GM12878 (cell line): Measurements from ENCODE around the gene SELENOS. TPM values are rescaled to one million over a fixed set of nuclear protein-coding genes. Genes with fewer than 3 reads are reported as not detected.

Source experiments
- ATAC-seq: fragments of 200-7000 bp; cut with Tn5 transposase; 3 replicates; pipeline ENCODE4 v1.9.1; 2020; ENCODE audit warnings: mild to moderate bottlenecking, moderate library complexity
- BruUV-seq: library from RNA; stranded (reverse); fragments of 400-500 nt; replicated peaks from 2 replicates; lab custom pipeline; 2021; lab: Mats Ljungman, UMichigan
- CTCF ChIA-PET: fragments of 300-600 bp; sonication (Branson Sonifier 250); formaldehyde crosslinking; extraction: SDS; loops from one replicate; lab custom pipeline; 2021; ENCODE audit warnings: inconsistent platforms; lab: Yijun Ruan, JAX
- POLR2A ChIA-PET: fragments of 350-600 bp; formaldehyde crosslinking; extraction: SDS; loops from one replicate; lab custom pipeline; 2021; ENCODE audit warnings: inconsistent platforms; lab: Charles Lee
- RAD21 ChIA-PET: fragments of 300-600 bp; sonication (Branson Sonifier 250); formaldehyde crosslinking; loops from one replicate; lab custom pipeline; 2023; ENCODE audit warnings: antibody characterized with exemption; ENCODE audit not compliant: unreplicated experiment; lab: Charles Lee
- SMC1A ChIA-PET: fragments of 300-600 bp; sonication (Branson Sonifier 250); formaldehyde crosslinking; loops from one replicate; lab custom pipeline; 2023; ENCODE audit not compliant: unreplicated experiment, uncharacterized antibody; lab: Charles Lee
- DNase-seq: peaks from one replicate; pipeline ENCODE4 v3.0.0-alpha.2; 2011; ENCODE audit warnings: low read depth, low spot score
- FAIRE-seq: peaks from 3 replicates; lab custom pipeline; 2011; peaks lifted over from hg19 to GRCh38; lab: Jason Lieb, UNC
- H2AFZ ChIP-seq: 2 replicates; pipeline ENCODE4 v1.6.0; 2011; ENCODE audit warnings: low read depth, low read length, control low read depth; ENCODE audit not compliant: control insufficient read depth
- H3K27ac ChIP-seq: 2 replicates; pipeline ENCODE4 v1.5.1; 2011; ENCODE audit warnings: control low read depth; ENCODE audit not compliant: control insufficient read depth, insufficient read depth
- H3K27me3 ChIP-seq, 2 experiments: replicated peaks in 1 of 2; 2 replicates each; pipeline versions ENCODE4 v1.6.0 to v1.6.1; 2011; ENCODE audit warnings: low read length in 1 of 2; ENCODE audit not compliant: control insufficient read depth in 2 of 2, insufficient read depth in 2 of 2
- H3K36me3 ChIP-seq, 2 experiments: 2 replicates each; pipeline ENCODE4 v1.5.1; 2011; ENCODE audit warnings: low read length in 1 of 2; ENCODE audit not compliant: control insufficient read depth in 2 of 2, insufficient read depth in 2 of 2
- H3K4me1 ChIP-seq: 2 replicates; pipeline ENCODE4 v1.6.1; 2011; ENCODE audit warnings: mild to moderate bottlenecking, low read length, moderate library complexity, mixed read lengths; ENCODE audit not compliant: control insufficient read depth, insufficient read depth
- H3K4me2 ChIP-seq: 2 replicates; pipeline ENCODE4 v1.6.0; 2011; ENCODE audit warnings: control low read depth; ENCODE audit not compliant: control insufficient read depth, insufficient read depth
- H3K4me3 ChIP-seq: fragments of 200-600 bp; sonication (generic); 2 replicates; pipeline ENCODE4 v1.5.1; 2016
- H3K79me2 ChIP-seq: 2 replicates; pipeline ENCODE4 v1.6.0; 2011; ENCODE audit warnings: low read length; ENCODE audit not compliant: control insufficient read depth, insufficient read depth
- H3K9ac ChIP-seq: 2 replicates; pipeline ENCODE4 v1.8.0; 2011; ENCODE audit warnings: low read length, control low read depth, mixed read lengths; ENCODE audit not compliant: control insufficient read depth, insufficient read depth
- H3K9me3 ChIP-seq: replicated peaks from 3 replicates; pipeline ENCODE4 v1.5.1; 2011; ENCODE audit warnings: mild to moderate bottlenecking, low read length; ENCODE audit not compliant: control insufficient read depth, insufficient read depth
- H4K20me1 ChIP-seq: 2 replicates; pipeline ENCODE4 v1.6.0; 2011; ENCODE audit not compliant: control insufficient read depth, insufficient read depth
- ATF3 ChIP-seq: IDR thresholded peaks from 2 replicates; pipeline ENCODE4 v1.6.1; 2011; ENCODE audit warnings: low read depth, mild to moderate bottlenecking, low read length, moderate library complexity, borderline replicate concordance; ENCODE audit errors: extremely low read depth
- EED ChIP-seq: sonication (generic); IDR thresholded peaks from 2 replicates; pipeline ENCODE4 v1.6.1; 2016; ENCODE audit warnings: antibody characterized with exemption, low read depth
- GABPA ChIP-seq: IDR thresholded peaks from 2 replicates; pipeline ENCODE4 v1.6.1; 2014; ENCODE audit warnings: antibody characterized with exemption, low read depth, mild to moderate bottlenecking, inconsistent platforms
- IKZF2 ChIP-seq, 2 experiments: fragments of 450-650 bp; IDR thresholded peaks; 2 replicates each; pipeline ENCODE4 v1.6.1; 2017; ENCODE audit warnings: mild to moderate bottlenecking in 2 of 2, moderate library complexity in 2 of 2
- KAT2A ChIP-seq: conservative IDR thresholded peaks from 2 replicates; pipeline ENCODE4 v1.6.1; 2011; ENCODE audit warnings: low read depth, low read length; ENCODE audit not compliant: control insufficient read depth
- MEF2B ChIP-seq: fragments of 450-650 bp; IDR thresholded peaks from 2 replicates; pipeline ENCODE4 v1.6.1; 2018; ENCODE audit warnings: mild to moderate bottlenecking, moderate library complexity; ENCODE audit not compliant: partially characterized antibody, poor library complexity, severe bottlenecking
- NFYA ChIP-seq: IDR thresholded peaks from 2 replicates; pipeline ENCODE4 v1.6.1; 2011; ENCODE audit warnings: low read depth, mild to moderate bottlenecking, low read length, improper control_type of control experiment, borderline replicate concordance
- NFYB ChIP-seq: IDR thresholded peaks from 2 replicates; pipeline ENCODE4 v1.6.1; 2011; ENCODE audit warnings: low read depth, mild to moderate bottlenecking, low read length, improper control_type of control experiment, moderate library complexity; ENCODE audit not compliant: insufficient read depth
- NRF1 ChIP-seq: conservative IDR thresholded peaks from 2 replicates; pipeline ENCODE4 v1.6.1; 2011; ENCODE audit warnings: mild to moderate bottlenecking, low read depth, low read length, improper control_type of control experiment
- POLR2AphosphoS5 ChIP-seq: IDR thresholded peaks from 2 replicates; pipeline ENCODE4 v1.6.1; 2011; ENCODE audit warnings: mild to moderate bottlenecking, low read length, inconsistent platforms
- RAD51 ChIP-seq: fragments of 450-650 bp; IDR thresholded peaks from 2 replicates; pipeline ENCODE4 v1.6.1; 2016; ENCODE audit warnings: moderate library complexity, mild to moderate bottlenecking, inconsistent platforms
- SMAD5 ChIP-seq: IDR thresholded peaks from 2 replicates; pipeline ENCODE4 v1.6.1; 2016; ENCODE audit warnings: antibody characterized with exemption, low read depth
- SREBF2 ChIP-seq: IDR thresholded peaks from 2 replicates; pipeline ENCODE4 v1.6.1; 2012; ENCODE audit warnings: mild to moderate bottlenecking, low read length
- SRF ChIP-seq, 2 experiments: IDR thresholded peaks; 2 replicates each; pipeline ENCODE4 v1.6.1; 2011; ENCODE audit warnings: low read depth in 2 of 2, low read length in 2 of 2, mild to moderate bottlenecking in 1 of 2, moderate library complexity in 1 of 2
- TAF1 ChIP-seq: IDR thresholded peaks from 2 replicates; pipeline ENCODE4 v1.6.1; 2011; ENCODE audit warnings: mild to moderate bottlenecking, low read depth, low read length, borderline replicate concordance
- TCF12 ChIP-seq: IDR thresholded peaks from 2 replicates; pipeline ENCODE4 v1.6.1; 2011; ENCODE audit warnings: low read depth, mild to moderate bottlenecking, low read length
- ZNF622 ChIP-seq: fragments of 450-650 bp; IDR thresholded peaks from 2 replicates; pipeline ENCODE4 v1.6.1; 2017; ENCODE audit warnings: mild to moderate bottlenecking, inconsistent platforms
- WGBS: methylation state at CpG from one replicate; pipeline ENCODE4 v1.1.6; 2016; ENCODE audit warnings: low lambda C conversion rate; ENCODE audit not compliant: insufficient replicate concordance, insufficient coverage; ENCODE audit errors: missing lambda C conversion rate; 5-methylcytosine and 5-hydroxymethylcytosine counted together
- in situ Hi-C: fragments of 300-500 bp; cut with MboI; formaldehyde crosslinking; loops from 9 replicates; pipeline ENCODE4 v1.14.3; 2018; ENCODE audit warnings: mixed read lengths
- intact Hi-C: fragments of 100-400 bp; cut with micrococcal nuclease; formaldehyde crosslinking; loops from one replicate; pipeline ENCODE4 v1.14.2; 2022; ENCODE audit not compliant: unreplicated experiment
- polyA plus RNA-seq, 11 experiments: library from polyadenylated mRNA; depleted of rRNA in 4 of 11; unstranded in 6 of 11; stranded (reverse) in 5 of 11; fragments of >200 nt; fragmentation: Nextera tagmentation in 4 of 11; fragmentation: Illumina TruSeq in 1 of 11; extraction: Ambion mirVana in 4 of 11; extraction: Trizol in 1 of 11; gene quantifications; 1 replicate in 1 of 11; 2 replicates in 10 of 11; pipeline versions ENCODE4 v1.2.1 to v1.2.3, GENCODE V29; 2011 to 2016; ENCODE audit warnings: inconsistent platforms in 2 of 11, missing spikeins in 2 of 11, low read depth in 1 of 11
- total RNA-seq, 4 experiments: library from RNA; depleted of rRNA in 3 of 4; stranded (reverse); fragments of >200 nt in 3 of 4; fragmentation: Illumina TruSeq in 1 of 4; extraction: Trizol in 1 of 4; gene quantifications; 2 replicates each; pipeline versions ENCODE4 v1.2.1 to v1.2.3, GENCODE V29; 2013 to 2021
- TF ChIP-seq, protein P1 (sequence below): fragments of 450-650 bp; formaldehyde crosslinking; IDR thresholded peaks from 2 replicates; pipeline ENCODE4 v1.5.0; 2022; ENCODE audit warnings: mild to moderate bottlenecking, missing genetic modification characterization

SELENOS gene
- total and polyA plus RNA-seq, 10 of the 15 experiments (the other 5 are each of a cell fraction or from before 2014, with no cell fraction given): 25.8 to 90.1 (median 37.3) TPM

DNA sequence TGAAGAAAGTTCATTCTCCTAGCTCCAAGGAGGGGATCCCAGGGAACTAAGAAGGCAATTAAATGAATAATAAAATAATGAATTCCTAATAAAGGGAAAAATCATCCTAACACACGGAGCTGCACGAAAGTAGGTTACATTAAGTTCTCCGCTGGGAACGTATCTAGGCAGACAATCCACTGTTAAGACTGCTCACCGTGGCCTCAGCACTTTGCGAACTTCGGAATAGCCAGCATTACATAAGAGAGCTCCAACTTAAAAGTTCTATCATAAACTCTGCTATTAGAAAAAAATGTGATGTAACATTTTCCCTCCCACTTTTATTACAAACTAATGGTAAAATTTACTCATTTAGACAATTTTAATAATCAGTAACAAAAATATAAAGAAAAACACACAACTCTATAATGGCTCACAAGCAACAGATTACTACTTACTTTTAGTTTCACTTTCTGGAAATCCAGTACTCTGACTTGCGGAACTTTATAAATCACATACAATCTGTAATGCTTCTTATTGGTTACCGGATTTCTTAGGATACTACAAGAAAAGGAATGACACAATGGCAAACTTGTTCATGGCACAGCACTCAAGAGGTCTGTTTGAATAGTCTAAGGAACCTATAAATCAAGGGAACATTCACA, 9.3 kb upstream of the SELENOS start:
- Histone ChIP-seq H3K9ac (no peak overlapping the region), H4K20me1 (no peaks in the 10 kb centered on the region), H3K27me3 (no peaks in the 10 kb centered on the region), H3K79me2 (peaks cover 37% of the 10 kb centered on the region), H3K9me3 (no peaks in the 10 kb centered on the region; the same call in 2 of the 3 replicates), H3K4me2 (no peak overlapping the region), H3K4me1 (no peaks in the 10 kb centered on the region; the same call in none of the 2 replicates), H3K36me3 (peaks cover 17 to 57% of the 10 kb centered on the region in 2 experiments), H3K4me3 (no peak overlapping the region), H3K27ac (no peak overlapping the region), H2AFZ (no peak overlapping the region)
- ChIA-PET RAD21 (no interaction called here), CTCF (interaction anchor here (0.7 to 1.7 kb wide), 5 partner anchors 14 to 355 kb away, joined by 3 to 5 read pairs (median 3); no protein-coding TSS in a partner anchor), POLR2A (no interaction called here), SMC1A (interaction anchor here (0.7 to 2.0 kb wide), 4 partner anchors 9 to 346 kb away, joined by 3 to 8 read pairs (median 4); partner anchors contain the start of gene SNRPA1)
- no peak for ATAC-seq
- 96% methylated on average over 9 of the region's 9 CpGs for WGBS
- BruUV-seq: no TSS peak
- DNase-seq: no peak
- in situ Hi-C loops (no loop called here), intact Hi-C loops (no loop called here)
- TF ChIP-seq NRF1: no peak
- no peak for TF ChIP-seq NFYA
- TF ChIP-seq POLR2AphosphoS5: no peak
- TF ChIP-seq, protein P1, sequence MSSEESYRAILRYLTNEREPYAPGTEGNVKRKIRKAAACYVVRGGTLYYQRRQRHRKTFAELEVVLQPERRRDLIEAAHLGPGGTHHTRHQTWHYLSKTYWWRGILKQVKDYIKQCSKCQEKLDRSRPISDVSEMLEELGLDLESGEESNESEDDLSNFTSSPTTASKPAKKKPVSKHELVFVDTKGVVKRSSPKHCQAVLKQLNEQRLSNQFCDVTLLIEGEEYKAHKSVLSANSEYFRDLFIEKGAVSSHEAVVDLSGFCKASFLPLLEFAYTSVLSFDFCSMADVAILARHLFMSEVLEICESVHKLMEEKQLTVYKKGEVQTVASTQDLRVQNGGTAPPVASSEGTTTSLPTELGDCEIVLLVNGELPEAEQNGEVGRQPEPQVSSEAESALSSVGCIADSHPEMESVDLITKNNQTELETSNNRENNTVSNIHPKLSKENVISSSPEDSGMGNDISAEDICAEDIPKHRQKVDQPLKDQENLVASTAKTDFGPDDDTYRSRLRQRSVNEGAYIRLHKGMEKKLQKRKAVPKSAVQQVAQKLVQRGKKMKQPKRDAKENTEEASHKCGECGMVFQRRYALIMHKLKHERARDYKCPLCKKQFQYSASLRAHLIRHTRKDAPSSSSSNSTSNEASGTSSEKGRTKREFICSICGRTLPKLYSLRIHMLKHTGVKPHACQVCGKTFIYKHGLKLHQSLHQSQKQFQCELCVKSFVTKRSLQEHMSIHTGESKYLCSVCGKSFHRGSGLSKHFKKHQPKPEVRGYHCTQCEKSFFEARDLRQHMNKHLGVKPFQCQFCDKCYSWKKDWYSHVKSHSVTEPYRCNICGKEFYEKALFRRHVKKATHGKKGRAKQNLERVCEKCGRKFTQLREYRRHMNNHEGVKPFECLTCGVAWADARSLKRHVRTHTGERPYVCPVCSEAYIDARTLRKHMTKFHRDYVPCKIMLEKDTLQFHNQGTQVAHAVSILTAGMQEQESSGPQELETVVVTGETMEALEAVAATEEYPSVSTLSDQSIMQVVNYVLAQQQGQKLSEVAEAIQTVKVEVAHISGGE (CRISPR knock-in tag): no peak
- no peak for TF ChIP-seq KAT2A
- no peak for TF ChIP-seq SRF (IDR thresholded peaks at IDR 0.05; ENCODE audit: low read depth in 2 of 2, low read length in 2 of 2)
- TF ChIP-seq SREBF2: no peak
- TF ChIP-seq ATF3: no peak
- no peak for TF ChIP-seq TCF12
- TF ChIP-seq EED: no peak
- TF ChIP-seq TAF1: no peak
- TF ChIP-seq RAD51: no peak
- TF ChIP-seq NFYB: no peak
- no peak for TF ChIP-seq IKZF2 (IDR thresholded peaks at IDR 0.05)
- no peak for TF ChIP-seq GABPA
- no peak for TF ChIP-seq ZNF622
- no peak for TF ChIP-seq SMAD5
- no peak for TF ChIP-seq MEF2B
- FAIRE-seq: no peak
